SW480 (cell line): ENCODE results near the gene TOMM34.

Source experiments
- DNase-seq: peaks from one replicate; pipeline ENCODE4 v3.0.0-alpha.2; 2016; ENCODE audit warnings: low spot score

TOMM34 gene

GRCh38 chr20:44962483-44962882 lies 2.3 kb upstream of the TOMM34 start:
- no peak for DNase-seq

- DNase-seq, result peak; percentile 71
Observed at GRCh38 chr20:44961870-44962267, 1.7 kb upstream of the TOMM34 start.

GRCh38 chr20:44961011-44961869 lies 1.0 kb upstream of the TOMM34 start:
- peak; percentile 67 for DNase-seq

GRCh38 chr20:44959638-44960102 lies 527 bp downstream of the TOMM34 start:
- peak; percentile 72 for DNase-seq

- DNase-seq, result peak; percentile 23
Observed at GRCh38 chr20:44959082-44959637, 1.0 kb downstream of the TOMM34 start.

GRCh38 chr20:44958276-44958675 lies 1.9 kb downstream of the TOMM34 start:
- no peak for DNase-seq

GRCh38 chr20:44956410-44956809 lies 3.8 kb downstream of the TOMM34 start:
- DNase-seq, result no peak

- DNase-seq, result no peak
Observed at GRCh38 chr20:44955270-44955669, 4.9 kb downstream of the TOMM34 start.

GRCh38 chr20:44954211-44954610 lies 6.0 kb downstream of the TOMM34 start:
- no peak for DNase-seq

GRCh38 chr20:44952731-44953130 lies 7.5 kb downstream of the TOMM34 start:
- DNase-seq, result no peak

- DNase-seq, result no peak
Observed at GRCh38 chr20:44950368-44950767, 9.8 kb downstream of the TOMM34 start.

GRCh38 chr20:44948513-44948912 lies 11.7 kb downstream of the TOMM34 start:
- no peak for DNase-seq

- no peak for DNase-seq
Observed at GRCh38 chr20:44948107-44948506, 12.1 kb downstream of the TOMM34 start.

- no peak for DNase-seq
Observed at GRCh38 chr20:44946271-44946852, 13.8 kb downstream of the TOMM34 start.

GRCh38 chr20:44945261-44945660 lies 14.9 kb downstream of the TOMM34 start:
- no peak for DNase-seq

- no peak for DNase-seq
Observed at GRCh38 chr20:44943828-44944227, 16.4 kb downstream of the TOMM34 start.

GRCh38 chr20:44942264-44942973 lies 17.8 kb downstream of the TOMM34 start:
- DNase-seq, result no peak

GRCh38 chr20:44941120-44941691 lies 19.0 kb downstream of the TOMM34 start:
- no peak for DNase-seq

- no peak for DNase-seq
Observed at GRCh38 chr20:44938637-44939036, 21.6 kb downstream of the TOMM34 start.

GRCh38 chr20:44936510-44936909 lies 23.7 kb downstream of the TOMM34 start:
- no peak for DNase-seq

GRCh38 chr20:44932916-44933315 lies 27.3 kb downstream of the TOMM34 start:
- no peak for DNase-seq

- DNase-seq, result no peak
Observed at GRCh38 chr20:44931911-44932310, 28.3 kb downstream of the TOMM34 start.
